NCI-H748 treated with DMSO at 0.1 percent for 48 hours (cell line): ENCODE measurements around the gene SLC9A8.
"Not testable (repeated sequence)": the region's sequence is repeated elsewhere in the genome, so short reads cannot be mapped to it uniquely, and the experiment has no call there.

Source experiments
- DNase-seq: peaks from one replicate; lab custom pipeline; 2025; lab: John Stamatoyannopoulos, UW

Gene SLC9A8

GRCh38 chr20:49787371-49788357 lies 25.0 kb upstream of the SLC9A8 start:
- no peak for DNase-seq

GRCh38 chr20:49790077-49790798 lies 22.4 kb upstream of the SLC9A8 start:
- no peak for DNase-seq

GRCh38 chr20:49791165-49791564 lies 21.5 kb upstream of the SLC9A8 start:
- no peak for DNase-seq

- no peak for DNase-seq
Observed at GRCh38 chr20:49792006-49792405, 20.6 kb upstream of the SLC9A8 start.

GRCh38 chr20:49792611-49793010 lies 20.0 kb upstream of the SLC9A8 start:
- no peak for DNase-seq

- DNase-seq = no peak
Observed at GRCh38 chr20:49794336-49795134, 18.1 kb upstream of the SLC9A8 start.

- no peak for DNase-seq
Observed at GRCh38 chr20:49795135-49795424, 17.5 kb upstream of the SLC9A8 start.

GRCh38 chr20:49796600-49797343 lies 15.9 kb upstream of the SLC9A8 start:
- DNase-seq = no peak

- no peak for DNase-seq
Observed at GRCh38 chr20:49797344-49797615, 15.3 kb upstream of the SLC9A8 start.

- DNase-seq = no peak
Observed at GRCh38 chr20:49798718-49799117, 13.9 kb upstream of the SLC9A8 start.

- DNase-seq = no peak
Observed at GRCh38 chr20:49799698-49800097, 12.9 kb upstream of the SLC9A8 start.

GRCh38 chr20:49803418-49803817 lies 9.2 kb upstream of the SLC9A8 start:
- no peak for DNase-seq

GRCh38 chr20:49804364-49804763 lies 8.3 kb upstream of the SLC9A8 start:
- DNase-seq = no peak

GRCh38 chr20:49805224-49805876 lies 7.3 kb upstream of the SLC9A8 start:
- DNase-seq = not testable (repeated sequence)

- DNase-seq = no peak
Observed at GRCh38 chr20:49808753-49809152, 3.9 kb upstream of the SLC9A8 start.

- no peak for DNase-seq
Observed at GRCh38 chr20:49809803-49810359, 2.7 kb upstream of the SLC9A8 start.

GRCh38 chr20:49810491-49811190 lies 2.0 kb upstream of the SLC9A8 start:
- DNase-seq = no peak

GRCh38 chr20:49811825-49812506 lies 662 bp upstream of the SLC9A8 start:
- no peak for DNase-seq

- no peak for DNase-seq
Observed at GRCh38 chr20:49813305-49813974, 812 bp downstream of the SLC9A8 start.
